SH-SY5Y (cell line): Measurements from ENCODE around the gene PHLDB1.

Experiments
- GATA2 ChIP-seq: IDR thresholded peaks from 2 replicates; pipeline ENCODE4 v1.6.1; 2011; ENCODE audit warnings: mild to moderate bottlenecking, low read depth, low read length
- GATA3 ChIP-seq: IDR thresholded peaks from 2 replicates; pipeline ENCODE4 v1.6.1; 2011; ENCODE audit warnings: low read depth, mild to moderate bottlenecking, low read length, moderate library complexity

The PHLDB1 gene

DNA sequence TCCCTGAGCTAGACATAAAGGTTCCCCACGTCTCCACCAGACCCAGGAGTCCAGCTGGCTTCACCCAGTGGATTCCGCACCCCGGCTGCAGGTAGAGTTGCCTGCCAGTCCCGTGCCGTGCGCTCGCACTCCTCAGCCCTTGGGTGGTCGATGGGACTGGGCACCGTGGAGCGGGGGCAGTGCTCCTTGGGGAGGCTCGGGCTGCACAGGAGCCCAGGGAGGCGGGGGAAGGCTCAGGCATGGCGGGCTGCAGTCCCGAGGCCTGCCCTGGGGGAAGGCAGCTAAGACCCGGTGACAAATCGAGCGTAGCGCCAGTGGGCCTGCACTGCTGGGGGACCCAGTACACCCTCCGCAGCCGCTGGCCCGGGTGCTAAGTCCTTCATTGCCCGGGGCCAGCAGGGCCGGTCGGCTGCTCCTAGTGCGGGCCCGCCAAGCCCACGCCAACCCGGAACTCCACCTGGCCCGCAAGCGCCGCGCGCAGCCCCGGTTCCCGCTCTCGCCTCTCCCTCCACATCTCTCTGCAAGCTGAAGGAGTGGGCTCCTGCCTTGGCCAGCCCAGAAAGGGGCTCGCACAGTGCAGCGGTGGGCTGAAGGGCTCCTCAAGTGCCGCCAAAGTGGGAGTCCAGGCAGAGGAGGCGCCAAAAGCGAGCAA lies 81.6 kb downstream of the PHLDB1 start:
- TF ChIP-seq GATA2 (no peak), GATA3 (no peak)

DNA sequence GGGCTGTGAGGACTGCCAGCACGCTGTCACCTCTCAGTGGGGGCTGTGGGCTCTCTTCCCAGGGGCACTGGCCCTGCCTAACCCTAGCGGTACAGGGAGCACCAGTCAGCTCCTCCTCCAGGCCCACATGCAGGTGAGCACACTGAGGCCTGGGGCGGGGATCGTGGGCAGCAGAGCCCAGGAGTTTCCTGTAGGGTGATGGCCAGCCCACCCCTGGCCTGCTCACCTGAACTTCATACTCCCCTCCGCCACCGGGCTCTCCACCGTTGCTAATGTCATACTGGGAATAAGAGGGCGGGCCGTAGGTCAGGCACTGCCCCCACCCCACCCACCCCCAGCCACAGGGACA lies 82.1 kb downstream of the PHLDB1 start:
- no peak for TF ChIP-seq GATA2
- no peak for TF ChIP-seq GATA3

DNA sequence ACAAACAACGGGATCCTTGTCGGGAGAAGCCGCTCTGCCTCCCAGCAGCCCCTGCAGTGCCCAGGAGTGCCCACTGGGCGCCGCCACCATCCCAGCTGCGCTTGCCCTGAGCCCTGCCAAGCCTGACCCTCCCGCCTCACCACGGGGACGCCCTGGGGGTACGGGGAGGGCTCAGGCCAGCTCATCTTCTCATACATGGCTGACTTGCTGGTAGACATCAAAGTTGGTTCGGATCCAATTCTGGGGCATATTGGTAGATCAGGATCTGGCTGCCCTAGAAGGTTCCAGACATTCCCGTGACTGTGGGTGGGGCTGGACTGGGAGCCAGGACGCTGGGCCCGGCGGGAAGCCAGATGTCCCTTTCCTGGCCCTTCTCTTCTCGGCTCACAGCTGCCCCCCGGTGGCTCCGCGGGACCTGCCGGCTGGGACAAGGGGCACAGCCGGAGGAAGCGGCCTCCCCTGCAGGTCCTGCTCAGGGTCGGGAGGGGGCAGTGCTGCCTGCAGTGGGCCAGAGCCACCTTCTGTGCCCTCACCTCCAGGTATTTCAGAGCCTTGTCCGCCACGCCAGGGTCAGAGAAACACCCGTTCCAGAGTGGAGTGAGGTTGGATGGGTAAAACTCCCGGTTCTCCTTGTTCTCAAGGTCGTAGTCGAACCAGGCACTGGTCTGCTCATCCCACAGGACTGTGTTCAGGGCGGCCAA lies 82.6 kb downstream of the PHLDB1 start:
- TF ChIP-seq GATA3 (no peak), GATA2 (peak; percentile 69)

DNA sequence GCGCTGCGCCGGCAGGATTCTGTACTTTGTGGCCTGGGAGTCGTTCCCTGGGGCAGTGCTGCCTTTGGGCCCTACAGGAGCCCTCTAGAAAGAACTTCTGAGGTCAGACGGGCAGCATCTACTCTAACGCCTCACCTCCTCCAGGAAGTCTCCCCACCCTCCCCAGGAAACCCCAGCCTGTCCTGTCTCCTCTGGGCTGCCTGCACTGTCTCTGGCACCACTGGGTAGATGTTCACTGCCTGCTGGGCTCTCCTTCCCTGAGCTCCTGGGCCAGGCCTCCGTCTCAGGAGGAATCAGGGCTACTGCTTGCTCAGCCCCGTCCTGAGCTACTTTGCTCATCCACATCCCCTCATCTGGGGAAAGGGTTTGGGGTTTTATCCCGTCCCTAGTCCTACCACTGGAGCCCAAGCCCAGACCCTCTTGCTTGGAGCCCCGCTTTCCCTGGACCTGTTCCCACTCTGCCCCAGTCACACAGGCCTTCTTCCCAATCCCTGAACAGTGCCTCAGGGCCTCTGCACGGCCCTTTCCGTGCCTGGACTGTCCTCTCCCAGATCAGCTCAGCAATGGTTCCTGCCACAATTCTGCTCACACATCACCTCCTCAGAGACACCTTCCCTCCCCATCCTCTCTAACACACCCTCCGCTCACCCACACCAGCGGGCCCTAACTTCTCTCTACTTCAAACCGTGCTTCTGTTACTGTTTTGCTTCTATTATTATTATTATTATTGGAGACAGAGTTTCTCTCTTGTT lies 83.3 kb downstream of the PHLDB1 start:
- no peak for TF ChIP-seq GATA3
- TF ChIP-seq GATA2, result no peak

DNA sequence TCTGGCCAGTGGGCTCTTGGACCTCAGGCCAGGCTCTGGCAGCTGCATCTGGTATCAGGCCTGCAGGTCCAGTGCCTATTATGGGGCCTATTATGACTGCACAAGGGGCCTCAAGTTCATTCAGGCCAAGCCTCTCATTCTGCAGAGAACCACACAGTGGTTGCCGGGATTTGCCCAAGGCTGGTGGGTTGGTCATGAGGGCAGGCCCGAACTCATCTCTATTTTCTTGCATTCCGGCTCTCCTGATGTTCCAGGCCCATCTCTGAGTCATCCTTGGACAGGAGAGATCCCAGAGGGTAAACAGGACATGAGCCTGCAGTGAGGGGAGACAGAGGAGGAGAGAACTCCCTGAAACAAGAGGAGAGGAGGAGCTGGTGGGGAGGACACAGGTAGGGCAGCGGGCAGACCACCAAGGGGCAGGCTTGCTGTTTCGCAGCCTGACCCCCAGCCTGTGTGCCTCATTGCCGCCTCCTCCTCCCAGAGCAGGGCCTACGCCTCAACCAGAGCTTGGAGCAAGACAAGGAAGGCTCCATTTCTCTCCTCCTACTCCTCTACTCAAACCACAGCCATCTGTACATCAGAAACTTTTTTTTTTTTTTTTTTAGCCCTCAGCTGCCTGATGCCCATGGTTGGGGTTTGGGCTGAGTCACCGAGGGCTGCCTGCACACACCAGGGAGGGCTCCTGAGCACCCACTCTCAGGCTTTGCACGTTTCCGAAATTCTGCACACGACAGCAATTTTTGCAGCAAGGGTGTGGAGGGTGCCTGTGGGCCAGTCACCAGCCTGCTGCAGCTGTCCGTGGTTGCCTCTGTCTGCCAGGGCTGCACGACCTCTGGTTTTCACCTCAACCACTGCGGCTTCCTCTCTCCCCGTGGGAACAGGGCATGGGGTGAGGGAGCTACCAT lies 84.8 kb downstream of the PHLDB1 start:
- TF ChIP-seq GATA2 (no peak), GATA3 (no peak)

DNA sequence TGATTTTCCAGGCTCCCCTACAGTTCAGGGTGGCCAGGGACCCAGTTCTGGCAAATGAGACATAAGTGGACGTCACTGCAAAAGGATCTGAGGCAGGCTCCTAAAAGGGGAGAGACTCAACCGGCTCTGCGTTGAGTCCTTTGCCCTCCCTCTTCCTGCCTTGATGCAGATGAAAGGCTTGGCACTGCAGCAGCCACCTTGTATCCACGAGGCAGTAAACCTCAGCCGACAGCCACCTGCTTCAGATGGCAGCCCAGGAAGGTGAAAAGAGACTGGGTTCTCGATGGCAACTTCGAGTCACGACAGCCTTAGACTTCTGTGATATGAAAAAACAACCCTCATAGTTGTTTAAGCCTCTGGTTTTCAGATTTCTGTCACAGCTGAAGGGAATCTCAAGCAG lies 86.8 kb downstream of the PHLDB1 start:
- TF ChIP-seq GATA3, result no peak
- no peak for TF ChIP-seq GATA2

DNA sequence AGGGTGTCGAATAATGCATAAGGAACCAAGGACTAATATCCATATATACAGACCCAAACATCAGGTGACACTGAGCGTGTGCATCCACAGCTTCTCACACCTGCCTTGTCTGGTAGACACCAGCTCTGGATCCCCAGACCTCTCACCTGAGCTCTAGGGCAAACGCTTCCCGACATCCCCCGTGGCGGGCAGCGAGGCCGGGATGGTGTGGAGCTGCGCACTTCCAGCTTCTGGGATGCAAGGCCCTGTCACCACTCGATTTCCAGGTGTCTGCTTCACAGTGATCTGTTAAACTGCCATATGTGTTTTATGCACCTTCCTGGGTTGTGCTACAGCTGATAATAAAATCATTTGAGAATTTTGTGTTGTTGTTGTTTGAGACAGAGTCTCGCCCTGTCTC lies 87.4 kb downstream of the PHLDB1 start:
- no peak for TF ChIP-seq GATA3
- TF ChIP-seq GATA2, result no peak

DNA sequence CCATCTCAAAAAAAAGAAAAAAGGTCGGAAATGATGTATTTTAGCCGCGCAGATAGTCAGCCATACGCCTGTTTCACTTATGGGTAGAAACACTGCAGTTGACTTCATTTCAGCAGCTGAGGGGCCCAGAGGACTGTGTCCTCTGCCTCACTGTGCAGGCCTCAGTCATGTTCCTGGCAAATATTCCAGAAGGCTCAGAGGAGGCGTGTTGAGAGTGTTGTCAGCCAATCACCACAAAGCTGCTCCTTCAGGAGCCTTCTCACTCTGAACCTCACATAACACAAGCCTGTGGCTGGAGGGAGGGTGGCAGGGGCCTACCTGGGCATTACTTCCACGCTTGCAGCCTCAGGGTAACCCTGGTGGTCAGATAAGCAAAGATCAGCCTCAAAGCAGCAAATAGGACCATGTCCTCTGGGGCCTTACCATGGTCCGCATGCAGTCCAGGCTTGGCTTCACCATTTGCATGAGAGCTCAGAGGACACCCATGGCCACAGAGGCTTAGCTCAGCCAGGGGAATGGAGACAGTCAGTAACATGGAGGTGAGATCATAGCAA lies 89.3 kb downstream of the PHLDB1 start:
- TF ChIP-seq GATA3 (no peak), GATA2 (no peak)

DNA sequence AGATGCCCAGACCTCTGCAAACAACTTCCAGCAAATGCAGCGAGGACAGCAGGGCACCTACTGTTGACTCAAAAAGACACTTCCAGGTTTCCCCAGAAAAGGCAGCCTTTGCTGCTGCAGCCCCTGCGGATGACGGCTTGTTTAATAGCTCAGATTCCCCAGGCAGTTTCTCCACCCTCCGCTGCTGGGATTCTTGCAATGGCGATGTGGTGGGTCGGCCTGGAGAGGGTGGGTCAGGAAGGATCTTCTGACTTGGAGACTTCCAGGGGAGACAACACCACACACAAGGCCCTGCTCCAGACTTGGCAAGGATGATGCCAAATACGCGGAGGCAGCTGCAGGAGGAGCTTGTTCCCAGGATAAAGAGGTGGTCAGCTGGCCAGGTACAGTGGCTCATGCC lies 89.9 kb downstream of the PHLDB1 start:
- no peak for TF ChIP-seq GATA3
- TF ChIP-seq GATA2, result no peak

DNA sequence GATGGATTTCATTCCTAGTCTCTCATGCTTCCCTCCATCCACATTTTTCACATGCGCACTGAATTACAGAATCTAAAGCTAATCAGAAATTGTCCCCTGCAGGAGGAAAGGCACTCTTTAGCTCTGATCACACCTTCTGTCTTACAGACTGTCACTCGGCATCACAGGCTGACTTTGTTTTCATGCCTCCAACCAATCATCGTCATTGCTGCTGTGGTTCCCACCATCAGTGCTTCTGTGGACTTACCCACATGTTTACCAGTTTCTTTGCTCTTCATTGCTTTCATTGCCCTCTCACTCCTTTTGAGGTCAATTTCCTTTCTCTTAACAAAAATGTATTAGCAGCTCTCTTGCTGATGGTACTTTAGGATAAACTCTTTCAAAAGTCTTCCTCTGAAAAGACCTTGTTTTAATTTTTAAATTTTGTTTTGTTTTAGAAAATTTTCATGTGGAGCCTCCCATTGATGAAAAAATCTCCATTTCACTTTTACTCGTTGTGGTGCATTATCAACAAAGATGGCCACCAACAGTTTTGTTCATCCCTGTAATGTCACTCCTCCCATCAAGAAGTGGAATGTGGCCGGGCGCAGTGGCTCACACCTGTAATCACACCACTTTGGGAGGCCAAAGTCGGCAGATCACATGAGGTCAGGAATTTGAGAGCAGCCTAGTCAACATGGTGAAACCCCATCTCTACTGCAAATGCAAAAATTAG lies 92.2 kb downstream of the PHLDB1 start:
- TF ChIP-seq GATA3 (no peak), GATA2 (no peak)

DNA sequence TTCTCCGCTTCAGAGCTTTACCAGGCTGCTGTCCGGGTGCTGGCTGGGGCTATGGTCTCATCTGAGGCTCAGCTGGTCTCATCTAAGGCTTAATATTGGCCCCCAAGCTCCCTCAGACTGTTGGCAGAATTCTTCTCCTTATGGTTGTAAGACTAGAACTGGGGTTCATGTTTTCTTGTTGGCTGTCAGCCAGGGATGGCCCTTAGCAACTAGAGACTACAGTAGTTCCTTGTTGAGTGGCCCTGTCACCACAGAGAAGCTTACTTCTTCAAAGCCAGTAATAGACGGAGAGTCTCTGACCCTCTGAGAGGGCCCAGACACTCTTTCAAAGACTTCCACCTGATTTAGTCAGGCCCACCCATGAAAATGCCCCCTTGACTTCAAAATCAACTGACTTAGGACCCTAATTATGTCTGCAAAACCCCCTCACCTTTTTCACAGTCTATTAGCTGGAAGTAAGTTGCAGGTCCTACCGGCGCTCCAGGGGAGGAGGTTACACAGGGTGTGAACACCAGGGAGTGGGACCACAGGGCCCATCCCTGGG lies 96.2 kb downstream of the PHLDB1 start:
- no peak for TF ChIP-seq GATA3
- TF ChIP-seq GATA2, result no peak

DNA sequence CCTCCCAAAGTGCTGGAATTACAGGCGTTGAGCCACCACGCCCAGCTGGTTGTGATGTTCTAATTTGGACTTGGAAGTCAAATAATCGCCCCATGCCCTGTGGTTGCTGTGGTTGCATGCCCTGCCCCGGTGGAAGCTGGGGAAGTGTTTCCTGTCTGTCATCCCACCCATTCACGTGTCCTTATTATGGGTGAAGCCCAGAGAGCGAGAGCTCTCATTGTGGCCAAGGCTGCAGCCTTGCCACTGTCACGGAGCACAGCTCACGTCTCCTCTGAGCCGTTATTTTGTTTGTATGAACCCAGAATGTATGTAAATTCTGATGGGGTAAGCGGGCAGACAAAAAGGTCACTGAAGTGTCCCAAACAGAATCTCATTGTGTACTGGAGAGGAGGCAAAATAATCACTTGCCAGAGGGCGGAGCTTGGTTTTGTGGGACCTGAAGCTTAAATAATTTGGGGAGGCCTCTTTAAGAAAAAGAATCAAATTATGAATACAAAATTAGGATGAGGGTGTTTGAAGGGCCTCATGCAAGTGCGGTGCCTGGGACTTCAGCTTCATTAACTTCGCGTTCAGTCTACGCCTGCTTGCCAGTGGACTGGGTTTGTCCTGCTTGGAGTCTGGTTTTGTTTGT lies 97.8 kb downstream of the PHLDB1 start:
- no peak for TF ChIP-seq GATA2
- no peak for TF ChIP-seq GATA3

DNA sequence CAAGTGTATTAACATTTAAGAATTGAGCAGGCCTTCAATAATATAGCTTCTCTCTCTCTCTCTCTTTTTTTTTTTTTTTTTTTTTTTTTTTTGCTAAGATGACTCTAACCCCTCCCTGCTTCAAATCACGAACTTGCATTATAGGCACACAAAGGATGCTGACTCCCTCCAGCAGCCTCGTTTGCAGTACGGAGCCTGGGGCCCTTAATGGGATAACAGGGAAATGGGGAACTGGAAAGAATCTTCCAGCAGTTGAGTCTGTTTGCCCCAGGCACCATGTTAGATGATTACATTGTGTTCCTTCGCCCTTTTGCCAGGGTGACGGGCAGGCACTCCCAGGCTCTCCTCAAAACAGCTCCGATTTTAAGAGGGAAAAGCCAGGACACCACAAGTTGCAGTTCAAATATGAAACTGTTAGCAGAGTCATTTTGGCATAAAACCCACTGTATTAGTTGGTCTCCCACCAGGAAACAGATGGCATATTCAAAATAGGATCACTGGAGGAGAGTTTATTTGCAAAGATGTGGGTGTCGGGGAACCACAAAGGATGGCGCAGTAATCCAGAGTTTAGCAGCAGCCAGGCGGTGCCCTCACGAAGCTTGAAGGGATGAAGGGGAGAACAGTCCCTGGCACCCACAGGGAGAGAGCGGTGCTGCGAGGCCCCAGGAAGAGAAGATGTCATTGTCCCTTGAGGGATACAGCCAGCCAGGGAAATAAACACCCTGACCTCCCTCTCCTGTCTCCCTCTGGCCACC lies 98.6 kb downstream of the PHLDB1 start:
- TF ChIP-seq GATA2 (no peak), GATA3 (no peak)
